Stimulated activated CD8-positive, alpha-beta memory T cell treated with anti-CD3 and anti-CD28 coated beads, Interleukin-12 subunit alpha, Interleukin-12 subunit beta, amount 100 ng/mL, for 24 hours (primary cell): ENCODE results near the gene SAMD4B.

Experiments used
- DNase-seq: peaks from one replicate; pipeline ENCODE4 v3.0.0-alpha.2; 2020; ENCODE audit errors: extremely low read depth

Gene SAMD4B

DNA sequence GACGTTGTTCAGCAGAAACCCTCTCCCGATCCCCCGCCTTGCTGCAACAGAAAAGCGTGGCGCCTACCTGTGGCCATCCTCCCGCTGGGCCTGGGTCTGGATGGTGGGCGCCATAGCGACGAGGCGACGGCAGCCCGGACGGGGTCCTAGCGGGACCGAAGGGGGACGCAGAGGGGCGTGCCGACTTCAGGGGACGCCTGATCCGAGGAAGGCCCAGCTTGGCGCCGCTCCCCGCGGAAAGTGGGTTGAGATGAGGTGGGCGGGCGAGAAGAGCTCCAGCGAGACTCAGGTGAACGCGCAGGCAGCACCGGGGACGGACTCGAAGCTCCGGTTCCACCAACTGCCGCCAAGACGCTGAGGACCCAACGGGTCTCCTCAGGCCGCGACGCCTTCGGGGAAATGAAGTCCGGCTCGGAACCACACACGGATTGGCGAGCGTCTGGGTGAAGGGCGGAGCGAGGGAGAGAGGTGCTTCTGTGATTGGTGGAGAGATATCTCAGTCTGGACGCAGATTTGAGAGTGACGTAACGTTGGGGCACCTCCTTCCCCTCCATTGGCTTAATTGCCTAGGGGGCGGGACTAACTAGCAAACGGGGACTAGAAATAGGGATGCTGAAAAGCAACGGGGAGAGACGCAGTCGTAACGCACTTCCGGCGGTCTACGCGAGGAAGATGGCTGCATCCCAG lies 48.7 kb downstream of the SAMD4B start, which contains the start of the genes MED29 and PAF1:
TSS of gene MED29 (plus strand) at position 628 of the 687 bp plus-strand sequence. CDS start at position 673, 45 bp downstream.
TSS of gene PAF1 (minus strand) at position 356 of the 687 bp plus-strand sequence. CDS start at position 114, 242 bp downstream.
- DNase-seq = peak; percentile 90

DNA sequence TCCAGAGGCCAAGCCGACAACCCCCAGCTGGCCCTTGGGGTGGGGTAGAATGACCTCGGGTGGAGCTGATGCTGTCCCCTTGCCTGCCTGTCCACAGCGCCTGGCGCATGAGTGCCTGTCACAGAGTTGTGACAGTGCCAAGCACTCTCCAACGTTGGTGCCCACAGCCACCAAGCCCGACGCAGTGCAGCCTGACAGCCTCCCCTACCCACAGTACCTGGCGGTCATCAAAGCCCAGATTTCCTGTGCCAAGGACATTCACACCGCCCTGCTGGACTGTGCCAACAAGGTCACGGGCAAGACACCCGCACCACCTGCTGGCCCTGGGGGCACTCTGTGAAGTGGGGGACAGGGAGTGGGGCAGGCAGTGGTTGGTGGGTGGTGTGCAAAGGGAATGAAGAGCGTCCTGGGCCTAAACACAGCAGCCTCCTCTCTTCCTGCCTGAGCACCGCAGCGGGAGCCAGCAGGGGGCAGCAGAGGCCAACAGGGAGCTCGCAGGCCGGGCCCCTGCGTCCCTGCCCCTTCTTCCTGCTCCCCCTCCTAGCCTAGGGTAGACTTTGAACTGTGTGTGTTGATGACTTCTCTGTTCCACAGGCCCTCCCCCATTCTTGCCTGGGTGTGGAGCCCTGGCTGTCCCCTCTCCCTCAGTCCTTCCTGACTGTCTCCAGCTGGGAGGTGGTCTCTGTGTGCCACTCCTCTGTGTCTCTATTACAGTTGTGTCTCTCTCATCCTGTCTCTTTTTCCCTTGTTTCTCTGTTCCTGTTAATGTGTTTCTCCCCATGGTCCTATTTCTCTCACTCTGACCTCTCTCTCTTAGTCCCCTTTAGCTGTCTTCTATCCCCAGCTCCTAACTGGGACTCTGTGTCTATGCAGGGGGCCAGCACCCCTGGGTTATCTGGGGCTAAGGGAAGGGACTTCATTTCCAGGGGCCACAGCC lies 55.4 kb downstream of the SAMD4B start:
- DNase-seq = peak; percentile 84

DNA sequence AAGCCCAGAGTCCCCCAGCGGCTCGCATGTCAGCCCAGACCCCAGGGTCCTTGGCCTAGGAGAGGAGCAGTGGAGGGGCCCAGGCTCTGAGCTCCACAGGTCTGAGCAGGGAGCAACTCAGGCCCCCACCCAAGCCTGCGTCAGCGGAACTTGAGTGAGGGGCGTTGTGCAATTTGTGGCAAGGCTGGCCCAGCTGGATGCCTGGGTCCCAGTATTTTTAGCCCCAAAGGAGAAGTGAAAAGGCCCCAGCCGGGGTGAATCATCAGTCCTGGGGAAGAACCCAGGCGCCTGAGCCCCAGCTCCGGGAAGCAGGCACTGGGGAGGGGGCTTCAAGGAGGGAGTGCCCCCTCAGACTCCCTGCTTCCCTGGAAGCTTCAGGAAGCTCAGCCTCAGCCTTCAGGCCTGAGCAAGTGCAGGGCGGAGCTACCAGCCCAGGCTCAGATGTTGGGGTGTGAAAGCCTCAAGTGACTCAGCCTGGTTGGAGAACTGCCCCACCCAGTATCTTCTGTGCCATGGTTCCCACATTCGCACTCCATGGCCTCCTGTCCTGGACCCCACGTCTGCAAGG lies 56.2 kb downstream of the SAMD4B start:
- no peak for DNase-seq

DNA sequence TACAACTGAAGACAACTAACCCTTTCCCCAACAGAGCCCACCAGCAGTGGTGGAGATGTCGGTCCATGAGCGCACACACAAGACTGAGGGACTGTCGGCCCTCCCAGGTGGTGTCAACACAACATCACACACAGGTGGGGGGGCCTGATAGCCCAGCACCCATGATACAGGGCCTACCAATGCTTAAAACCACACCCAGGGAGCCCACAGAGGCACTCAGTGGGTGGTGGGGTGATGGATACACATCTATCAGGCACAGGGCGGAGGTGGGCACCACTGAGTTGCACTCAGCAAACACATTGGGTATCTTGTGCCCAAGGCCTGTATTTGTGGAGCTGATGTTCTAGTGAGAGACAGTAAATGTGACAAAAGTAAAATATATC lies 57.4 kb downstream of the SAMD4B start:
- no peak for DNase-seq

DNA sequence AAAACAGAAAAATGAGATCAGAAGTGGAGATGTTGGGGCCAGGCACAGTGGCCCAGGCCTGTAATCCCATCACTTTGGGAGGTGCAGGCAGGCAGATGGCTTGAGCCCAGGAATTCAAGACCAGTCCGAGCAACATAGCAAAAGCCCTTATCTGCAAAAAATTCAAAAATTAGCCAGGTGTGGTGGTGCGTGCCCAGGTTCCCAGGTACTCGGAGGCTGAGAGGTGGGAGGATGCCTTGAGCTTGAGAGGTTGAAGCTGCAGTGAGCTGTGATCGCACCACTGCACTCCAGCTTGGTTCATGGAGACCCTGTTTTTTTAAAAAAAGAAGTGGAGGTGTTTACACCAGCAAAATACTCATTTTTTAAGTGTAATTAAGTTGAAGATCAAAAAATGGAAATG lies 57.8 kb downstream of the SAMD4B start:
- no peak for DNase-seq

DNA sequence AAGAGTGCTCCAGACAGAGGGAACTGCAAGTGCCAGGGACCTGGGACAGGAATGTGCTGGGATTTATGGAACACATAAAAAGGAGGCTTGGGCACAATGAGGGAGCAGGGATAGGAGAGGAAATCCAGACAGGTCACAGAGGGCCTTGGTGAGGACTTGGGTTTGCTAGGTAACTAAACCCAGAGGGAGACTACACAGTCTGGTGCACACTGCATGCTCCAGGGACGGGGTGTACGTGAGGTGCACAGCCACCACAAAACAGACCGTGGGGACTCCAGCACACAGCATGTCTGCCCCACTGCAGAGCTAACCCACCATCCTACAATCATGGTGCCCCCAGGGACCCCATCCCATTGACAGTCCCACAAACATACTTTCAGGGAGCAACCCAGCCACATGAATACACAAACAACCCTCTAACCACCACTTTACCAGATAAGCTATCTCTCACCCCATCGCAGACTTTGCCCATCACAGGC lies 58.9 kb downstream of the SAMD4B start:
- no peak for DNase-seq

DNA sequence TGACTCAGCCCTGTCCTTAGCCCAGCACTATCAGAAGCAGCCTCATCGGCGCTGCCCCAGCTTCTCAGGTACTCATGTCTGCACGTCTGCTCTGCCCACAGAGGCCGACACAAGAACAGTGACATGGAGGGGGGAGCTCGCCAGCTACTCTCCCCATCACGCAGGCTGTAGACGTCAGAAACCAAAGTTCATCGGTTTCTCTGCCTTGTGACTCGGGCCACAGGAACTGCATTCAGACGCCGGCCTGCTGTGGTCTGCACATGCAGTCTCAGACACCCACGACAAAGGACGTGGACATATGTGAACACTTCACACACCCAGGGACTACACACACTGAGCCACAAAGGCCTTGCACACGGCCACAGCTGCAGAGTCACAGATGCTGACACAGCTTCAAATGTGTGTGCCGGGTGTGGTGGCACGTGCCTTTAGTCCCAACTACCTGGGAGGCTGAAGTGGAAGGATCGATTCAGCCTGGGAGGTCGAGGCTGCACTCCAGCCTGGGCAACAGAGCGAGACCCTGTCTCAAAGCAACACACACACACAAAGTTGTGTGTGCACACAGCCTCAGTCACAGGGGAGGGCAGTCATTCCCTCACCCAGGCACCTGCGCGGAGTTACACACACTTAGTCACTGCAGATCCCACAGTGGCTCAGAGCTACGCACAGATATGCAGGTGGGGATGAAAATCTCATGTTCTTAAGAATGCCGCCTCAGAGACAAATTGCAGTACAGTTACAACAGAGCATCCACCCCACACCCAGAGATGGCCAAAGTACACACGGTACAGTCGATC lies 59.5 kb downstream of the SAMD4B start:
- DNase-seq = peak; percentile 61

DNA sequence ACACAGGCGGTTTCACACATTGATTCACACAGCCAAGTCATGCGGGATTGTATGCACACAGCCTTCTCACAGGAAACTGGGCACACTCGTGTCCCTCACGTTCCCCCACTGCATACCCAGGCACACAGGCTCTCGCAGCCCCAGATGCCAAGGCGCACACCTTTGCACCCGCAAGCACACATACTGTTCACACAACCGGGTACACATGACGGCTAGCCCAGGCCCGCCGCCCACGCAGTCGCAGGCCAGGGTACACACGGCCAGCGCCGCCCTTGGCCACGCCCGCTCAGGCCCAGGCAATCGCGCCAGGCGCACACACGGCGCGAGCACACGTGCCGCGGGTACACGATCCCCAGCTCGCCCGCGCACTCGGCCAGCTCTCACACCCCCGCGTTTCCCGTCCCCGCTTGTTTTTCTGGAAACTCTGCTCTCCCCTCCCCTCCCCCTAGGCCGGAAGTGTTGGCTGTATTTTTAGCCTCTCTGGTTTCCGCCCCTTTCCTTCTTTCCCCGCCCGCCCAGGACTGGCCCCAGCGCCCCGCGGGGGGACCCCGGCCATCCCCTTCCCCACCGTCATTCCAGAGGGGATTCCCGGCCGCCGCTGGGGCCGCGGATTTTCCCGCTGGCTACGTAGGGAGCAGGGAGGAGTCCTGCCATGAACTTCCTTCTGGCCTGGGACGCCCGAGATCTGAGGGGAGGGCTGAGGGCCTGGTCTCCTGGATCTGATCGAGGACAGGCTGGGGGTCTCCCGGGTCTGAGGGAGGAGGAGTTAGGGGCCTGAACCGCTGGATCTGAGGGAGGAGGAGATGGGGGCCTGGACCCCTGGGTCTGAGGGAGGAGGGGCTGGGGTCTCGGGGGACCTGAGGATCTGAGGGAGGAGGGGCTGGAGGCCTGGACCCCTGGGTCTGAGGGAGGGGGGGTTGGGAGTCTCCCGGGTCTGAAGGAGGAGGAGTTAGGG lies 60.4 kb downstream of the SAMD4B start:
- peak; percentile 69 for DNase-seq

DNA sequence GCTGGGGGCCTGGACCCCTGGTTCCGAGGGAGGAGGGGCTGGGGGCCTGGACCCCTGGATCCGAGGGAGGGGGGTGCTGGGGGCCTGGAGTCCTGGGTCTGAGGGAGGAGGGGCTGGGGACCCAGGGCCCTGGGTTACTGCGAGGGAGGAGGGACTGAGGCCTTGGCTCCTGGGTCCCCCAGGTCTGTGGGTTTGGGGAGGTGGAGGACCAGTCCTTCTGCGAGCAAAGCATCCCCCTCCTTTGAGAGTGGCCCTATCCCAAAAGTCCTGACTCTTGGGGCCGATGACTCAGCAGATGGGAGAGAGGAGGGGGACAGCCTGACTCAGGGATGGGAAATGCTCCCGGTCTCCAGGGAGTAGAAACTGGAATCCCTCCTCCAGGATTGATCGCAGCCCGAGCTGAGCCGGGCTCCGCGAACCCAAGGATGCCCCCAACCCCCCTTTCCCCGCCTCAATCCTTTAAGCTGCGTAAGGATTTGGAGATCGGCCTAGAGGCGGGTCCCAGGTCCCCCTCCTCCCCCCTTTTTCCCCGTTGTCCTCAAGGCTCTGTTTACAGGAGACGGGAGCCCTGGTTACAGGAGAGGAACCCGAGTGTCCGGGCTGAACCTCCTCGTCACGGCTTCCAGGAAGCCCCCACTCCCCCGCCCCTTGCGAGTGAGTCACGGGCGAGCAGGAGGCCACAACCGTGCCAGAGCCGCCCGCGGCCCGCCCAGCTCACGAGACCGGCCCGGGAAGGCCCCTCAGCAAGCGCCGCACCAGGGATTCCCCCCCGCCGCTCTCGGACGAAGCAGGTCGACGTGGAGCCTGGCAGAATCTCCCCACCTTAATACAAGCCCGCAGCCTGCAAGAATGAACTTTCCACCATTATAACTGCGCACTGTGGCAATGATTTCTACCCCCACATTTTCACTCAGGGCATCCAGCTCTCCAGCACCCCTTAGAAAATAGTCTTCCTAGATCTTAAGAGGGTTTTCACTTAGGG lies 61.4 kb downstream of the SAMD4B start:
- peak; percentile 91 for DNase-seq

DNA sequence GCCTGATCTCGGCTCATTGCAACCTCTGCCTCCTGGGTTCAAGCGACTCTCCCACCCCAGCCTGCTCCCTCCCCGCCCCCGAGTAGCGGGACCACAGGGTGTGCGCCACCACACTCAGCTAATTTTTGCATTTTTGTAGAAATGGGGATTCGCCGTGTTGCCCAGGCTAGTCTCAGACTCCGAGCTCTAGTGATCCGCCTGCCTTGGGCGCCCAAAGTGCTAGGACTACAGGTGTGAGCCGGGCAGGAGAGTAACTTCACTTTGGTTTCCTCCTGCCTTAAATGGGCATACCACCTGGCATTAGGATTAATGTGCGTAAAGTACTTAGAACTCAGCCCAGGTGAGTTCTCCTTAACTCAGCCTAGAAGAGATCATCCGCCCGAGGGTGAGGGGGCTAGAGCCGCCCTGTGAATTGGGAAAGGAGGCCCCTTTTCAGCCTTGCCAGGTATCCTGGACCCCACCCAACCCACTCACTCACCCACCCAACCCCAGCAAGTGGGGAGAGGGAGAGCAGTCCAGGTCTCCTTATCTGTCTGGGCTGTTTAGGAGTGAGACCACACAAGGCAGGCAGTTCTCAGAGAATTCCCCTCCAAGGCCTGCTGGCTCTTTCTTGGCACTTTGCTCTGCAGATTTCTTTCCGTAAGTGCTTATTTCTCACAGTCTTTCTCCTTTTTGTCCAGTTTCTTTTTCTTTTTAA lies 63.2 kb downstream of the SAMD4B start:
- no peak for DNase-seq

DNA sequence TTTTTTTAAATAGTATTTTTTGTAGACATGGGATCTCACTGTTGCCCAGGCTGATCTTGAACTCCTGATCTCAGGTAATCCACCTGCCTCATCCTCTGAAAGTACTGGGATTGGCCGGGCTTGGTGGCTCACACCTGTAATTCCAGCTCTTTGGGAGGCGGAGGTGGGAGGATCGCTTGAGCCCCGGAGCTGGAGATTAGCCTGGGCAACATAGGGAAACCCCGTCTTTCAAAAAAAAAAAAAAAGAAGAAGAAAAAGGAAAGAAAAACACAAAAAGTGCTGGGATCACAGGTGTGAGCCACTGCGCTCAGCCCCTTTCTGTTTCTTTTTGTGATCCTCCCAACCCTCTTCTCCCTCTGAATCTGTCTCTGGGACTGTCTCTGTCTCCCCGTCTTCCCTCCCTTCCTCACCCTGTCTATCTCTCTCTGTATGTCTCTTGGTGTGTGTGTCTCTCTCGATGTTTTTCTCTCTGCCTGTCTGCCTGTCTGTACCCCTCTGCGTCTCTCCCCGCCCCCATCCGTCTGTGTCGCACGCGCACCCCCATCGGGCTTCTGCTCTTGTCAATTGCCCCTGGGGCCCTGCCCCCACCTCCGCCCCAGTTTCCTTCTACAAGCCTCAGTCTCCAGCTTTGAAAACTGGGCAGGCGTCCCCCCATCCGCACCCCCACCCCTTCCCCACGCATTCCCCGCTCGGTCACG lies 63.9 kb downstream of the SAMD4B start:
- DNase-seq = no peak

DNA sequence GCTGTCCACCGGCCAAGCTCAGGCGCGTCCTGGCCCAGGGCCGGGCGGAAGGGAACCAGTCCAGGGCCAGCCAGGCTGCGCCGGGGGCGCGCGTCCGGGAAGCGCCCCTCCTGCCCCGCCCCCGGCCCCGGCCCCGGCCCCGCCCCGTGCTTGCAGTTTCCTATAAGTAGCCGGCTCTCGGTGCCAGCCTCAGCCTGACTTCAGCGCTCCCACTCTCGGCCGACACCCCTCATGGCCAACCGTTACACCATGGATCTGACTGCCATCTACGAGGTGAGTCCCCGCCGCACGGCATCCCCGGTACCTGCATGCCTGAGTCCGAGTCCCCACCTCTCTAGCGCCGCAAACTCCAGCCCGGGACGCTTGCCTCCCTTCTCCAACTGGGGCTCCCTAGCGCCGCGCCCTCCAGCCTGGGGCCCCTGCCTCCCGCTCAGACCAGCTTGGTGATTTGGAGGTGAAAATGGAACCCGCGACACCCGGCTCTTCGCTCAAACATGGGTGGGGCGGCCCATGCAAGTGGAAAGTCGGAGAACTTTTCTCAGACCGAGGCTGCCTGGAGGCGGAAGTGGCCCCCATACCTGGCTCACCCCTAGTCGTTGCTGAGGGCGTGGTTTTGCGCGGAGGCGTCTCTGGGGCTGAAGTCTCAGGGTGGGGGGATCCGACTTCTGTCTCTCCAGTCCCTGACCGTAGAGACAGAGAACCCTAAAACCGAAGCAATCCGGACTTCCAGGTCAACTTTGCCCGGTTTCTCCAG lies 64.6 kb downstream of the SAMD4B start, which contains the start of gene ZFP36:
TSS of gene ZFP36 (plus strand) at position 192 of the 754 bp plus-strand sequence. CDS start at position 250, 58 bp downstream.
- DNase-seq = peak; percentile 58

DNA sequence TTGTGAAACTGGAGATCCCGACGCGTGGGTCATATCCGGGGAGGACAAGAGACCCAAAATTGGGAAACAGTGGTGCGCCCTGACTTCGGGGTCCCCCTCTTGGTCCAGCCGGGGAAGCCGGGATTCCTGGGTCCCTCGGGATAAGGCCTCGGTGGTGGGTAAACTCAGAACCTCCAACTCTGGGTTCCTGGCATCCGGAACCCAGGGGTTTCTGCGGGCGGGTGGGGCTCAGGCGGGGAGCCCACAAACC lies 65.1 kb downstream of the SAMD4B start:
- DNase-seq = no peak

DNA sequence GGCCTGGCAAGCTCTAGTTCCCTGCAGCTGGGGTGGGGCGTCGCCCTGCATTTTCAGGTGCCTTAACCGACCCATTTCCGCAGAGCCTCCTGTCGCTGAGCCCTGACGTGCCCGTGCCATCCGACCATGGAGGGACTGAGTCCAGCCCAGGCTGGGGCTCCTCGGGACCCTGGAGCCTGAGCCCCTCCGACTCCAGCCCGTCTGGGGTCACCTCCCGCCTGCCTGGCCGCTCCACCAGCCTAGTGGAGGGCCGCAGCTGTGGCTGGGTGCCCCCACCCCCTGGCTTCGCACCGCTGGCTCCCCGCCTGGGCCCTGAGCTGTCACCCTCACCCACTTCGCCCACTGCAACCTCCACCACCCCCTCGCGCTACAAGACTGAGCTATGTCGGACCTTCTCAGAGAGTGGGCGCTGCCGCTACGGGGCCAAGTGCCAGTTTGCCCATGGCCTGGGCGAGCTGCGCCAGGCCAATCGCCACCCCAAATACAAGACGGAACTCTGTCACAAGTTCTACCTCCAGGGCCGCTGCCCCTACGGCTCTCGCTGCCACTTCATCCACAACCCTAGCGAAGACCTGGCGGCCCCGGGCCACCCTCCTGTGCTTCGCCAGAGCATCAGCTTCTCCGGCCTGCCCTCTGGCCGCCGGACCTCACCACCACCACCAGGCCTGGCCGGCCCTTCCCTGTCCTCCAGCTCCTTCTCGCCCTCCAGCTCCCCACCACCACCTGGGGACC lies 65.6 kb downstream of the SAMD4B start:
- no peak for DNase-seq

DNA sequence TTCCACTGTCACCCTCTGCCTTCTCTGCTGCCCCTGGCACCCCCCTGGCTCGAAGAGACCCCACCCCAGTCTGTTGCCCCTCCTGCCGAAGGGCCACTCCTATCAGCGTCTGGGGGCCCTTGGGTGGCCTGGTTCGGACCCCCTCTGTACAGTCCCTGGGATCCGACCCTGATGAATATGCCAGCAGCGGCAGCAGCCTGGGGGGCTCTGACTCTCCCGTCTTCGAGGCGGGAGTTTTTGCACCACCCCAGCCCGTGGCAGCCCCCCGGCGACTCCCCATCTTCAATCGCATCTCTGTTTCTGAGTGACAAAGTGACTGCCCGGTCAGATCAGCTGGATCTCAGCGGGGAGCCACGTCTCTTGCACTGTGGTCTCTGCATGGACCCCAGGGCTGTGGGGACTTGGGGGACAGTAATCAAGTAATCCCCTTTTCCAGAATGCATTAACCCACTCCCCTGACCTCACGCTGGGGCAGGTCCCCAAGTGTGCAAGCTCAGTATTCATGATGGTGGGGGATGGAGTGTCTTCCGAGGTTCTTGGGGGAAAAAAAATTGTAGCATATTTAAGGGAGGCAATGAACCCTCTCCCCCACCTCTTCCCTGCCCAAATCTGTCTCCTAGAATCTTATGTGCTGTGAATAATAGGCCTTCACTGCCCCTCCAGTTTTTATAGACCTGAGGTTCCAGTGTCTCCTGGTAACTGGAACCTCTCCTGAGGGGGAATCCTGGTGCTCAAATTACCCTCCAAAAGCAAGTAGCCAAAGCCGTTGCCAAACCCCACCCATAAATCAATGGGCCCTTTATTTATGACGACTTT lies 66.4 kb downstream of the SAMD4B start:
- no peak for DNase-seq
